Measurements from ENCODE around the gene FOXP1. TPM values are rescaled to one million over a fixed set of nuclear protein-coding genes. Genes with fewer than 3 reads are reported as not detected.

Gene FOXP1
- total and polyA plus RNA-seq, 8 donors, result 12.3 to 215 (median 117) TPM

DNA sequence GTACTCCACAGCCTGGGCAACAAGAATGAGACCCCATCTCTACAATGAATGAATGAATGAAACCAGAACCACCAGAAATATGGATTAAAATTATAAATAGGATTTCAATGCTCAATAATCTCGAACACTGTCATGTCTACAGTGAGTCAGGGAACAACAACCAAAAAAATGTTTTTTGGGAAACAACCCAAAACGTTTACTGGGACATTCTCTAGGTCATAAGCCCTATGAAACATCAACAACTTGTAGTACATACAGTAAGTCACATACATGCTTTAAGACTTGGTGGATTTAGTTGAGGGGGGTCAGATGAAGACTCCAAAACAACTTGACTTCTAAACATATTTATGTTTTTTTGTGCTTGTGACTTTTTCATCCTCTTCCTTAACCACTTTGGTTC is 511.2 kb downstream of the FOXP1 start:
- Histone ChIP-seq H3K27me3 (no peaks in the 10 kb centered on the region), H3K9me3 (no peaks in the 10 kb centered on the region), H3K36me3 (no peaks in the 10 kb centered on the region), H3K27ac (peak overlapping the region in 3 of 5 donors; percentile 72 to 98 (median 92)), H3K4me1 (peaks cover 23 to 94% (median 57%) of the 10 kb centered on the region in 4 donors), H3K4me3 (no peak overlapping the region)
- intact Hi-C loops (cut with DNase I; ENCODE audit: low total_unique reads), result no loop called here
- TF ChIP-seq EP300 (IDR thresholded peaks at IDR 0.05) (no peak), POLR2AphosphoS5 (IDR thresholded peaks at IDR 0.05) (no peak), POLR2A (IDR thresholded peaks at IDR 0.05) (no peak)
- TF ChIP-seq, protein P1, sequence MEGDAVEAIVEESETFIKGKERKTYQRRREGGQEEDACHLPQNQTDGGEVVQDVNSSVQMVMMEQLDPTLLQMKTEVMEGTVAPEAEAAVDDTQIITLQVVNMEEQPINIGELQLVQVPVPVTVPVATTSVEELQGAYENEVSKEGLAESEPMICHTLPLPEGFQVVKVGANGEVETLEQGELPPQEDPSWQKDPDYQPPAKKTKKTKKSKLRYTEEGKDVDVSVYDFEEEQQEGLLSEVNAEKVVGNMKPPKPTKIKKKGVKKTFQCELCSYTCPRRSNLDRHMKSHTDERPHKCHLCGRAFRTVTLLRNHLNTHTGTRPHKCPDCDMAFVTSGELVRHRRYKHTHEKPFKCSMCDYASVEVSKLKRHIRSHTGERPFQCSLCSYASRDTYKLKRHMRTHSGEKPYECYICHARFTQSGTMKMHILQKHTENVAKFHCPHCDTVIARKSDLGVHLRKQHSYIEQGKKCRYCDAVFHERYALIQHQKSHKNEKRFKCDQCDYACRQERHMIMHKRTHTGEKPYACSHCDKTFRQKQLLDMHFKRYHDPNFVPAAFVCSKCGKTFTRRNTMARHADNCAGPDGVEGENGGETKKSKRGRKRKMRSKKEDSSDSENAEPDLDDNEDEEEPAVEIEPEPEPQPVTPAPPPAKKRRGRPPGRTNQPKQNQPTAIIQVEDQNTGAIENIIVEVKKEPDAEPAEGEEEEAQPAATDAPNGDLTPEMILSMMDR (IDR thresholded peaks at IDR 0.05), result no peak
- 56 to 74% (median 65%) methylated on average over 2 of the region's 2 CpGs for WGBS, 5 donors
- DNase-seq, result no peak

DNA sequence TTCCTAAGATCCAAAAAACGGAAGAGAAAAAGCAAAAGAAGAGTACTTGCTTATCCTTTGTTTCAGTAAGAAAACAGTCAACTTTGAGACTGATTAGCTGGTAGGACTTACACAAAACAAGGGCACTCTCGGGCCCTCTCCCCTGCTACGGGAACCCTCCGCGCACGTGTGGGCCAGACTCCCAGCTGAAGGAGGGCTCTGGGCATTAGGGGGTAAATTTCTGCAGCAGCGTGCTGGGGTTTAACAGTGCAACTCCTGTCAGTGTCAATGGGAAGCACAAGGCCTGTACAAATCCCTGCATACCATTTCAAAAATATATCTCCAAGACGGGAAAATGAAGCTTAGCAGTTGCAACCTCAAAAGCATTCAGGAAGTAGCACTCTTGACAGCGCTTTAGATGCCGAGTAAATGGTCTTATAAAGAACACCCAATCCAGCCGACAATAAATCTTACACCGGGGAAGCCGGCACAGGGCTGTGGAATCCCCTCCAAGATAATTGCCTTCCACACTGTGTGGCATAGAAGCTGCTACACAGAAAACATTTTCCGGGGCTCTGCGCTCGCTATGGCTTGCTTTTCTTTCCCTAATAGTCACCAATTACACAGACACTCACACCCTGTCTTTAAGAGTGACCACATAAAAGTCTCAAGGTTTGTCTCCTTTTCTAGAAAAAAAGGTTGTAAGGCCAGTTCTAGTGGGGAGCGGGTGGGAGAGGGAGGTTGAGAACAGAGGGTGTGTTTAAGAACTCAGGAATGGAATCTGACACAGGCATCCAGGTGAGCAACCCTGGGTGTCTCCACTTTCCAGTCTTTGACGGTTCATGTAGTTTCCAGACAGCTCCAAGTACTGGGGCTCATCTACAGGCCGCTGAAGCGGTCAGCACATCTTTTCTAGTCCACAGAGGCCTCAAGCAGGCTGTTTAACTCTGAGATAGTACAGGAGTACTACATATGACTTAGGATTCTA is 512.7 kb downstream of the FOXP1 start:
- H3K9me3 ChIP-seq, result no peaks in the 10 kb centered on the region
- intact Hi-C loops (cut with DNase I; ENCODE audit: low total_unique reads), result no loop called here
- TF ChIP-seq, protein P1 (IDR thresholded peaks at IDR 0.05), result no peak
- no peak for TF ChIP-seq POLR2A (IDR thresholded peaks at IDR 0.05)
- no peak for TF ChIP-seq EP300 (IDR thresholded peaks at IDR 0.05)
- TF ChIP-seq POLR2AphosphoS5 (IDR thresholded peaks at IDR 0.05), result no peak
- H3K27ac ChIP-seq, result peak overlapping the region in 4 of 5 donors; percentile 56 to 98 (median 82)
- no peaks in the 10 kb centered on the region for H3K27me3 ChIP-seq
- peak in 1 of 2 donors; percentile 52 for DNase-seq
- no peak overlapping the region for H3K4me3 ChIP-seq
- H3K4me1 ChIP-seq, result peaks cover 34 to 96% (median 62%) of the 10 kb centered on the region in 4 donors
- WGBS, 5 donors, result 50 to 62% (median 56%) methylated on average over 20 of the region's 20 CpGs
- no peaks in the 10 kb centered on the region for H3K36me3 ChIP-seq

DNA sequence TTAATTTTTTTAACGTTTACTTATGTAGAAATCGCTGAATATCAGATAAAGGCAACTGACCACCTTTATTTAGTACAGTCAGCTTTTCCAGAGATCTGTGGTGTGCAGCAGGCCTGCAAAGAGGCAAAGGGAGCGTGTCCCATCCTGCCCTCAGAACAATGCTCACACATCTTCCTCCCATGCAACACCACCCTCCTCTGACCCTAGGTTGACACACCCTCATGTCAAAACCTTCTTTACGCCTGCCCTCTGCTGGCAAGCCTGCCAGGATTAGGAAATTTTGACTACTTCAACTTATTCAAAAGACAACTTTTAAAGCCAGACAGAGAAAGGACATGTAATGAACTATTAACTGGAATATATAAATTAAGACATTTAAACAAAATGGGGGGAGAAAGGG is 513.7 kb downstream of the FOXP1 start:
- no peak overlapping the region for H3K4me3 ChIP-seq
- H3K36me3 ChIP-seq, result no peaks in the 10 kb centered on the region
- TF ChIP-seq, protein P1 (IDR thresholded peaks at IDR 0.05), result peak in 5 of 7 experiments; percentile 16 to 56 (median 25)
- TF ChIP-seq POLR2AphosphoS5 (IDR thresholded peaks at IDR 0.05) (peak in 2 of 3 donors; percentile 27 to 62), POLR2A (IDR thresholded peaks at IDR 0.05) (no peak)
- intact Hi-C loops (cut with DNase I; ENCODE audit: low total_unique reads), result no loop called here
- H3K27me3 ChIP-seq, result no peaks in the 10 kb centered on the region
- peaks cover 37 to 88% (median 62%) of the 10 kb centered on the region in 4 donors for H3K4me1 ChIP-seq
- peak overlapping the region; percentile 56 to 98 (median 72) for H3K27ac ChIP-seq
- peak; percentile 53 to 81 for DNase-seq
- 27 to 48% (median 39%) methylated on average over 4 of the region's 4 CpGs for WGBS, 5 donors
- H3K9me3 ChIP-seq, result no peaks in the 10 kb centered on the region

DNA sequence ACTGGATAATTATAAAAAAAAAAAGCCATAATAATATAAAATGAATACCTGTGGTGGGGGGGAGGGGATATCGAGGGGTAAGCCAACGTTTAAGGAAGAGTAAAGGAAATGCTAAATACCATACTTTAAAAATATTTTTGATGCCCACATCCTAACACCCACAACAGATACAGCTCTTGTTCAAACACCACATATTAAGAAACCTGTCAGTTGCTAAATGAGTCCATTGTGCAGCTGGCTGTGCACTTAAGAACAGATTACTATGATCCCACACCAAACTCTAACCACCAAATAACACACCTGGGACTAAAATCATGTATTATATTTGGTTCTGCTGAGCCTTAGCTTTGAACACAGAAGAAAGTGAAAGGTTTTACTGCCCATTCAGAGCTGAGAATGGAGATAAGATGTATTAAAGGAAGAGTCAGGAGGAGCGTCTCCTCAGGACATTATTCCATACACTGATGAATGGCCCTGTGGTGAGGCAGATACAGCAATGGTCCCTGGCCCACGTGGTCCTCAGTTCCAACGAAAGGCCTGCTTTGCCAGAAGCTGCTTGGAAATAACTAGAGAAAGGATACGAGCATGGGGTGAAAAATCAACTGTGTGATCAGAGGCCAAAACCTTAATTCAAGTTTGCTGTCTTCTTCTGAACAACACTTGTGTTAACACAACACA is 515.4 kb downstream of the FOXP1 start:
- intact Hi-C loops (cut with DNase I; ENCODE audit: low total_unique reads), result no loop called here
- 48 to 63% (median 52%) methylated on average over 6 of the region's 6 CpGs for WGBS, 5 donors
- Histone ChIP-seq H3K27ac (peak overlapping the region in 3 of 5 donors; percentile 92 to 99 (median 98)), H3K4me3 (no peak overlapping the region), H3K4me1 (peaks cover 35 to 82% (median 61%) of the 10 kb centered on the region in 4 donors), H3K27me3 (no peaks in the 10 kb centered on the region), H3K9me3 (no peaks in the 10 kb centered on the region), H3K36me3 (no peaks in the 10 kb centered on the region)
- DNase-seq, result no peak
- TF ChIP-seq POLR2AphosphoS5 (IDR thresholded peaks at IDR 0.05), result no peak
